Trophoblast cell (in vitro differentiated cells and primary cell): ENCODE measurements around the gene NBAS.

Experiments
- DNase-seq, 2 donors: peaks; one replicate each; pipeline ENCODE4 v3.0.0-alpha.2; 2016
- H2AFZ ChIP-seq: 2 replicates; pipeline ENCODE4 v1.6.1; 2013; ENCODE audit warnings: low read length, moderate library complexity, mild to moderate bottlenecking; ENCODE audit not compliant: insufficient read depth, poor library complexity
- H2AK5ac ChIP-seq: 2 replicates; pipeline ENCODE4 v1.6.1; 2013; ENCODE audit warnings: mild to moderate bottlenecking, low read length
- H2BK120ac ChIP-seq: 2 replicates; pipeline ENCODE4 v1.6.1; 2013; ENCODE audit warnings: low read length, mild to moderate bottlenecking, moderate library complexity; ENCODE audit not compliant: insufficient read depth, poor library complexity
- H2BK12ac ChIP-seq: 2 replicates; pipeline ENCODE4 v1.6.1; 2013; ENCODE audit warnings: mild to moderate bottlenecking, low read length, moderate library complexity
- H2BK5ac ChIP-seq: 2 replicates; pipeline ENCODE4 v1.6.1; 2013; ENCODE audit warnings: low read length, low read depth, moderate library complexity, mild to moderate bottlenecking; ENCODE audit not compliant: poor library complexity
- H3K14ac ChIP-seq: 2 replicates; pipeline ENCODE4 v1.6.1; 2013; ENCODE audit warnings: mild to moderate bottlenecking, low read length
- H3K18ac ChIP-seq: 2 replicates; pipeline ENCODE4 v1.6.1; 2013; ENCODE audit warnings: mild to moderate bottlenecking, low read length
- H3K23ac ChIP-seq: 2 replicates; pipeline ENCODE4 v1.6.1; 2013; ENCODE audit warnings: low read length
- H3K27ac ChIP-seq: 2 replicates; pipeline ENCODE4 v1.5.1; 2013; ENCODE audit warnings: low read depth, mild to moderate bottlenecking, inconsistent platforms, low read length, moderate library complexity
- H3K27me3 ChIP-seq: 2 replicates; pipeline ENCODE4 v1.6.1; 2013; ENCODE audit warnings: inconsistent platforms, mild to moderate bottlenecking, low read length, moderate library complexity; ENCODE audit not compliant: insufficient read depth
- H3K36me3 ChIP-seq, 2 experiments: 1 replicate in 1 of 2; 2 replicates in 1 of 2; pipeline ENCODE4 v1.6.1; 2013; ENCODE audit warnings: low read length in 2 of 2, mild to moderate bottlenecking in 2 of 2, moderate library complexity in 1 of 2; ENCODE audit not compliant: insufficient read depth in 2 of 2, control insufficient read depth in 1 of 2
- H3K4ac ChIP-seq: 2 replicates; pipeline ENCODE4 v1.6.1; 2013; ENCODE audit warnings: low read depth, mild to moderate bottlenecking, low read length, moderate library complexity
- H3K4me1 ChIP-seq, 2 experiments: 1 replicate in 1 of 2; 2 replicates in 1 of 2; pipeline ENCODE4 v1.6.1; 2013; ENCODE audit warnings: low read length in 2 of 2, mild to moderate bottlenecking in 2 of 2, moderate library complexity in 1 of 2; ENCODE audit not compliant: insufficient read depth in 2 of 2, control insufficient read depth in 1 of 2
- H3K4me2 ChIP-seq: 2 replicates; pipeline ENCODE4 v1.6.1; 2013; ENCODE audit warnings: inconsistent platforms, mild to moderate bottlenecking, low read length, moderate library complexity
- H3K4me3 ChIP-seq: 2 replicates; pipeline ENCODE4 v1.5.1; 2013; ENCODE audit warnings: mild to moderate bottlenecking, low read depth, low read length, inconsistent platforms
- H3K79me1 ChIP-seq: one replicate; pipeline ENCODE4 v1.6.1; 2013; ENCODE audit warnings: low read length
- H3K79me2 ChIP-seq: 2 replicates; pipeline ENCODE4 v1.6.1; 2013; ENCODE audit warnings: low read length, mild to moderate bottlenecking; ENCODE audit not compliant: control insufficient read depth, insufficient read depth, poor library complexity
- H3K9ac ChIP-seq: 2 replicates; pipeline ENCODE4 v1.6.1; 2013; ENCODE audit warnings: mild to moderate bottlenecking, low read length
- H3K9me3 ChIP-seq: 2 replicates; pipeline ENCODE4 v1.6.1; 2013; ENCODE audit warnings: low read depth, mild to moderate bottlenecking, control low read depth, inconsistent platforms, low read length; ENCODE audit not compliant: insufficient read depth
- H4K12ac ChIP-seq: 2 replicates; pipeline ENCODE4 v1.6.1; 2013; ENCODE audit warnings: low read depth, mild to moderate bottlenecking, low read length, moderate library complexity
- H4K8ac ChIP-seq: 2 replicates; pipeline ENCODE4 v1.6.1; 2013; ENCODE audit warnings: low read depth, mild to moderate bottlenecking, low read length, moderate library complexity
- H4K91ac ChIP-seq: one replicate; pipeline ENCODE4 v1.6.1; 2013; ENCODE audit warnings: low read depth, mild to moderate bottlenecking, low read length, moderate library complexity
- WGBS: extraction: QIAGEN DNeasy Blood & Tissue Kit; methylation state at CpG from one replicate; pipeline ENCODE4 v1.1.7; 2013; ENCODE audit warnings: missing lambda C conversion rate; ENCODE audit not compliant: insufficient read length, insufficient coverage; ENCODE audit errors: extremely low coverage; 5-methylcytosine and 5-hydroxymethylcytosine counted together

NBAS gene

GRCh38 chr2:15146960-15147359, 414.2 kb downstream of the NBAS start:
- WGBS: no CpG with 5 or more reads among the region's 6 CpGs
- Histone ChIP-seq H3K4me3 (no peak overlapping the region), H3K23ac (no peak overlapping the region), H3K79me1 (peaks cover 7% of the 10 kb centered on the region), H4K12ac (no peak overlapping the region), H2BK120ac (no peak overlapping the region), H3K27ac (no peak overlapping the region), H3K4me2 (no peak overlapping the region), H2AK5ac (no peak overlapping the region), H3K18ac (no peak overlapping the region), H3K36me3 (no peaks in the 10 kb centered on the region), H2BK5ac (no peak overlapping the region), H2BK12ac (no peak overlapping the region), H3K79me2 (no peaks in the 10 kb centered on the region), H3K4me1 (peaks cover 12% of the 10 kb centered on the region in 2 experiments), H3K27me3 (no peaks in the 10 kb centered on the region), H3K14ac (no peak overlapping the region), H4K8ac (no peak overlapping the region), H3K9ac (no peak overlapping the region), H4K91ac (no peak overlapping the region), H2AFZ (no peak overlapping the region), H3K9me3 (no peaks in the 10 kb centered on the region), H3K4ac (no peak overlapping the region)
- peak; percentile 51 to 74 for DNase-seq

GRCh38 chr2:15145919-15146318, 415.2 kb downstream of the NBAS start:
- no CpG with 5 or more reads among the region's 3 CpGs for WGBS
- H3K9me3 ChIP-seq: no peaks in the 10 kb centered on the region

GRCh38 chr2:15145046-15145817, 415.9 kb downstream of the NBAS start:
- H2BK12ac ChIP-seq: no peak overlapping the region
- H3K14ac ChIP-seq: no peak overlapping the region
- no peak overlapping the region for H3K4me2 ChIP-seq
- no peak overlapping the region for H2BK5ac ChIP-seq
- H3K4ac ChIP-seq: no peak overlapping the region
- no peak overlapping the region for H3K27ac ChIP-seq
- H2AFZ ChIP-seq: no peak overlapping the region
- no peaks in the 10 kb centered on the region for H3K79me2 ChIP-seq
- H4K8ac ChIP-seq: no peak overlapping the region
- DNase-seq: peak in 1 of 2 donors; percentile 55
- H3K9me3 ChIP-seq: no peaks in the 10 kb centered on the region
- H4K12ac ChIP-seq: no peak overlapping the region
- H3K4me1 ChIP-seq: peaks cover 13% of the 10 kb centered on the region in 2 experiments
- H3K23ac ChIP-seq: no peak overlapping the region
- no peak overlapping the region for H3K4me3 ChIP-seq
- no peak overlapping the region for H4K91ac ChIP-seq
- WGBS: no CpG with 5 or more reads among the region's 5 CpGs
- no peaks in the 10 kb centered on the region for H3K36me3 ChIP-seq
- no peak overlapping the region for H2BK120ac ChIP-seq
- peaks cover 7% of the 10 kb centered on the region for H3K79me1 ChIP-seq
- H3K18ac ChIP-seq: no peak overlapping the region
- H3K9ac ChIP-seq: no peak overlapping the region
- H2AK5ac ChIP-seq: no peak overlapping the region
- no peaks in the 10 kb centered on the region for H3K27me3 ChIP-seq

More at GRCh38 chr2:15145919-15146318, 415.2 kb downstream of the NBAS start:
- Histone ChIP-seq H3K9ac (no peak overlapping the region), H3K4me1 (peaks cover 13% of the 10 kb centered on the region in 2 experiments), H3K4ac (no peak overlapping the region), H2BK5ac (no peak overlapping the region), H3K79me2 (no peaks in the 10 kb centered on the region), H3K18ac (no peak overlapping the region), H4K91ac (no peak overlapping the region), H3K14ac (no peak overlapping the region), H2BK120ac (no peak overlapping the region), H3K23ac (no peak overlapping the region), H3K4me2 (no peak overlapping the region), H2AFZ (no peak overlapping the region), H2BK12ac (no peak overlapping the region), H3K27ac (no peak overlapping the region), H4K12ac (no peak overlapping the region), H3K4me3 (no peak overlapping the region), H3K27me3 (no peaks in the 10 kb centered on the region), H3K36me3 (no peaks in the 10 kb centered on the region), H4K8ac (no peak overlapping the region), H3K79me1 (peaks cover 7% of the 10 kb centered on the region), H2AK5ac (no peak overlapping the region)
- DNase-seq: no peak

- no peak overlapping the region for H3K4ac ChIP-seq
- no CpG with 5 or more reads among the region's 14 CpGs for WGBS
Observed at GRCh38 chr2:15142069-15142689, 419.0 kb downstream of the NBAS start.

More at GRCh38 chr2:15142069-15142689, 419.0 kb downstream of the NBAS start:
- H3K18ac ChIP-seq: no peak overlapping the region
- no peak overlapping the region for H2BK12ac ChIP-seq
- H3K9me3 ChIP-seq: peaks cover 2% of the 10 kb centered on the region
- H4K91ac ChIP-seq: no peak overlapping the region
- no peaks in the 10 kb centered on the region for H3K27me3 ChIP-seq
- H4K8ac ChIP-seq: no peak overlapping the region
- no peak overlapping the region for H2BK120ac ChIP-seq
- peak; percentile 25 to 27 for DNase-seq
- H3K27ac ChIP-seq: peak overlapping the region; percentile 54
- no peak overlapping the region for H3K4me3 ChIP-seq
- H3K4me1 ChIP-seq: peaks cover 13% of the 10 kb centered on the region in 2 experiments
- no peak overlapping the region for H4K12ac ChIP-seq
- H3K14ac ChIP-seq: no peak overlapping the region
- peak overlapping the region; percentile 46 for H3K4me2 ChIP-seq
- H3K9ac ChIP-seq: no peak overlapping the region
- no peak overlapping the region for H2BK5ac ChIP-seq
- peaks cover 7% of the 10 kb centered on the region for H3K79me1 ChIP-seq
- H2AFZ ChIP-seq: no peak overlapping the region
- no peak overlapping the region for H3K23ac ChIP-seq
- no peaks in the 10 kb centered on the region for H3K79me2 ChIP-seq
- no peak overlapping the region for H2AK5ac ChIP-seq
- no peaks in the 10 kb centered on the region for H3K36me3 ChIP-seq
